Left lung (tissue), 10 donors: ENCODE measurements around the gene LGALS3BP. TPM values are rescaled to one million over a fixed set of nuclear protein-coding genes. Genes with fewer than 3 reads are reported as not detected.

ENCODE experiments used
- ATAC-seq: fragments of 200-7000 bp; cut with Tn5 transposase; one replicate; pipeline ENCODE4 v1.9.1; 2020; ENCODE audit warnings: moderate library complexity
- DNase-seq, 4 donors: peaks; one replicate each; pipeline ENCODE4 v3.0.0-alpha.2; 2013 to 2020
- H3K27ac ChIP-seq, 2 donors: fragments of 200-600 bp; sonication (generic) in 1 of 2; one replicate each; pipeline versions ENCODE4 v1.5.0 to v1.8.0; 2020 to 2021
- H3K27me3 ChIP-seq, 2 donors: fragments of 200-600 bp; sonication (generic) in 1 of 2; one replicate each; pipeline versions ENCODE4 v1.5.0 to v1.8.0; 2020 to 2021
- H3K36me3 ChIP-seq, 2 donors: fragments of 200-600 bp; sonication (generic) in 1 of 2; one replicate each; pipeline versions ENCODE4 v1.5.0 to v1.8.0; 2020 to 2021
- H3K4me1 ChIP-seq, 2 donors: fragments of 200-600 bp; one replicate each; pipeline ENCODE4 v1.8.0; 2021
- H3K4me3 ChIP-seq, 2 donors: fragments of 200-600 bp; sonication (generic) in 1 of 2; one replicate each; pipeline versions ENCODE4 v1.5.0 to v1.8.0; 2020 to 2021; ENCODE audit warnings: mild to moderate bottlenecking in 1 of 2
- H3K9me3 ChIP-seq, 2 donors: fragments of 200-600 bp; sonication (generic) in 1 of 2; one replicate each; pipeline versions ENCODE4 v1.5.0 to v1.8.0; 2020 to 2021
- CTCF ChIP-seq, 2 donors: fragments of 200-600 bp; sonication (generic) in 1 of 2; IDR thresholded peaks; one replicate each; pipeline versions ENCODE4 v1.5.0 to v1.8.0; 2021; ENCODE audit warnings: antibody characterized with exemption in 2 of 2
- intact Hi-C, 2 donors: fragments of 100-400 bp; cut with DNase I; formaldehyde crosslinking; loops; one replicate each; pipeline versions ENCODE4 v1.11.2 to v1.14.2; 2022
- polyA plus RNA-seq, 6 donors: library from polyadenylated mRNA; unstranded; fragments of 120-200 nt; gene quantifications; one replicate each; pipeline ENCODE4 v1.2.1, GENCODE V29; 2013; ENCODE audit not compliant: insufficient read length in 6 of 6
- total RNA-seq, 2 donors: library from RNA; stranded (reverse); fragmentation: NEBNext Ultra II Directional; extraction: Animal tissue kit (Norgen Biotek cat#: 25700); gene quantifications; one replicate each; pipeline ENCODE4 v1.2.1, GENCODE V29; 2021
- donor health status: DM: no; HTN: yes; CAD: no.
- donor health status: DM: no; HTN: no; CAD: no.

Gene LGALS3BP
- total and polyA plus RNA-seq, 8 donors = 155 to 688 (median 183) TPM

GRCh38 chr17:79027274-79027924 lies 47.7 kb upstream of the LGALS3BP start:
- H3K27me3 ChIP-seq = peaks cover 0 to 81% of the 10 kb centered on the region in 2 donors
- H3K36me3 ChIP-seq = no peaks in the 10 kb centered on the region
- H3K27ac ChIP-seq = no peak overlapping the region
- H3K4me3 ChIP-seq = no peak overlapping the region
- no peak for DNase-seq
- intact Hi-C loops = no loop called here
- ATAC-seq = no peak
- no peak for TF ChIP-seq CTCF (IDR thresholded peaks at IDR 0.05)
- peaks cover 30 to 55% of the 10 kb centered on the region in 2 donors for H3K4me1 ChIP-seq
- H3K9me3 ChIP-seq = no peaks in the 10 kb centered on the region

- Histone ChIP-seq H3K4me1 (peaks cover 30 to 58% of the 10 kb centered on the region in 2 donors), H3K4me3 (no peak overlapping the region), H3K27me3 (peaks cover 0 to 82% of the 10 kb centered on the region in 2 donors), H3K36me3 (no peaks in the 10 kb centered on the region), H3K27ac (no peak overlapping the region), H3K9me3 (no peaks in the 10 kb centered on the region)
- DNase-seq = no peak
- TF ChIP-seq CTCF (IDR thresholded peaks at IDR 0.05) = no peak
- intact Hi-C loops = no loop called here
- no peak for ATAC-seq
Observed at GRCh38 chr17:79026376-79027273, 46.9 kb upstream of the LGALS3BP start.

GRCh38 chr17:79024901-79025737 lies 45.4 kb upstream of the LGALS3BP start:
- peak overlapping the region in 1 of 2 donors; percentile 54 for H3K4me3 ChIP-seq
- ATAC-seq = no peak
- no peak overlapping the region for H3K27ac ChIP-seq
- intact Hi-C loops = no loop called here
- DNase-seq = peak in 1 of 4 donors; percentile 29
- H3K9me3 ChIP-seq = no peaks in the 10 kb centered on the region
- H3K36me3 ChIP-seq = no peaks in the 10 kb centered on the region
- H3K27me3 ChIP-seq = peaks cover 0 to 81% of the 10 kb centered on the region in 2 donors
- no peak for TF ChIP-seq CTCF (IDR thresholded peaks at IDR 0.05)
- H3K4me1 ChIP-seq = peaks cover 31 to 63% of the 10 kb centered on the region in 2 donors

- H3K4me1 ChIP-seq = peaks cover 33 to 72% of the 10 kb centered on the region in 2 donors
- ATAC-seq = peak; percentile 64
- peaks cover 0 to 73% of the 10 kb centered on the region in 2 donors for H3K27me3 ChIP-seq
- H3K4me3 ChIP-seq = peak within 1 kb of the TSS; percentile 42 to 54
- DNase-seq = peak; percentile 34 to 87 (median 60)
- intact Hi-C loops = no loop called here
- H3K36me3 ChIP-seq = no peaks in the 10 kb centered on the region
- H3K9me3 ChIP-seq = no peaks in the 10 kb centered on the region
- TF ChIP-seq CTCF (IDR thresholded peaks at IDR 0.05) = peak in 1 of 2 donors; percentile 48
- peak within 1 kb of the TSS in 1 of 2 donors; percentile 33 for H3K27ac ChIP-seq
Observed at GRCh38 chr17:79023886-79024771, 44.4 kb upstream of the LGALS3BP start, which contains the start of gene C1QTNF1. C1QTNF1 (plus strand) TSS chr17:79024169; CDS start chr17:79043969, 19,800 bp downstream.
